OCI-LY7 (cell line): Measurements from ENCODE around the gene ZNF750. TPM values are rescaled to one million over a fixed set of nuclear protein-coding genes. Genes with fewer than 3 reads are reported as not detected.

Experiments
- BruUV-seq: library from RNA; stranded (reverse); fragments of 400-500 nt; replicated peaks from 2 replicates; lab custom pipeline; 2021; lab: Mats Ljungman, UMichigan
- CTCF ChIA-PET: fragments of 300-600 bp; sonication (Branson Sonifier 250); formaldehyde crosslinking; loops from one replicate; lab custom pipeline; 2022; ENCODE audit warnings: antibody characterized with exemption; ENCODE audit not compliant: unreplicated experiment; lab: Charles Lee
- POLR2A ChIA-PET: fragments of 300-600 bp; sonication (Branson Sonifier 250); formaldehyde crosslinking; loops from one replicate; lab custom pipeline; 2022; ENCODE audit warnings: antibody characterized with exemption; lab: Charles Lee
- DNase-seq: peaks from one replicate; pipeline ENCODE4 v3.0.0-alpha.2; 2015; ENCODE audit warnings: low spot score
- H2AFZ ChIP-seq: fragments of 200-600 bp; sonication (generic), shearing (Covaris generic); 2 replicates; pipeline ENCODE4 v1.6.1; 2014; ENCODE audit warnings: mild to moderate bottlenecking, antibody characterized with exemption, low read length, moderate library complexity
- H3K27ac ChIP-seq: fragments of 200-600 bp; sonication (generic); 2 replicates; pipeline ENCODE4 v1.5.1; 2014; ENCODE audit warnings: mixed run types, low read depth, mild to moderate bottlenecking, moderate library complexity, low read length, inconsistent platforms; ENCODE audit not compliant: poor library complexity, severe bottlenecking
- H3K36me3 ChIP-seq: fragments of 200-600 bp; sonication (generic); 2 replicates; pipeline ENCODE4 v1.6.1; 2014; ENCODE audit warnings: mild to moderate bottlenecking, antibody characterized with exemption, low read length, moderate library complexity, mixed read lengths; ENCODE audit not compliant: insufficient read depth
- H3K4me1 ChIP-seq: fragments of 200-600 bp; sonication (generic); 2 replicates; pipeline ENCODE4 v1.5.1; 2014; ENCODE audit warnings: mild to moderate bottlenecking, low read length; ENCODE audit not compliant: insufficient read depth, poor library complexity, severe bottlenecking
- H3K4me2 ChIP-seq: fragments of 200-600 bp; sonication (generic); 2 replicates; pipeline ENCODE4 v1.6.1; 2014; ENCODE audit warnings: mild to moderate bottlenecking, low read length
- H3K4me3 ChIP-seq: fragments of 200-600 bp; sonication (generic); 2 replicates; pipeline ENCODE4 v1.5.1; 2014; ENCODE audit warnings: mild to moderate bottlenecking, low read depth, low read length; ENCODE audit not compliant: poor library complexity, severe bottlenecking
- H3K79me2 ChIP-seq: fragments of 200-600 bp; sonication (generic); 2 replicates; pipeline ENCODE4 v1.6.1; 2016; ENCODE audit warnings: low read depth, mild to moderate bottlenecking, low read length, moderate library complexity, mixed read lengths; ENCODE audit not compliant: insufficient read depth
- H3K9me2 ChIP-seq: fragments of 200-600 bp; sonication (generic); 2 replicates; pipeline ENCODE4 v1.6.1; 2016; ENCODE audit warnings: mild to moderate bottlenecking, low read length, mixed read lengths; ENCODE audit not compliant: insufficient read depth
- H3K9me3 ChIP-seq: fragments of 200-600 bp; sonication (generic); 2 replicates; pipeline ENCODE4 v1.6.1; 2014; ENCODE audit warnings: mild to moderate bottlenecking, mixed run types, low read length, mixed read lengths
- H4K20me1 ChIP-seq: fragments of 200-600 bp; sonication (generic); 2 replicates; pipeline ENCODE4 v1.6.1; 2014; ENCODE audit warnings: mild to moderate bottlenecking, antibody characterized with exemption, low read length, moderate library complexity, mixed read lengths; ENCODE audit not compliant: insufficient read depth
- CTCF ChIP-seq: fragments of 200-600 bp; sonication (generic); conservative IDR thresholded peaks from 2 replicates; pipeline ENCODE4 v1.5.1; 2014; ENCODE audit warnings: mild to moderate bottlenecking, antibody characterized with exemption, low read length, moderate library complexity, mixed read lengths
- EZH2phosphoT487 ChIP-seq: fragments of 200-600 bp; sonication (generic); IDR thresholded peaks from 2 replicates; pipeline ENCODE4 v1.6.1; 2018; ENCODE audit warnings: low read depth, borderline replicate concordance, mild to moderate bottlenecking, mixed run types, antibody characterized with exemption, low read length, moderate library complexity, mixed read lengths
- intact Hi-C: fragments of 100-400 bp; cut with micrococcal nuclease; formaldehyde crosslinking; loops from one replicate; pipeline ENCODE4 v1.10.0; 2022; ENCODE audit not compliant: unreplicated experiment
- total RNA-seq, 2 experiments: library from RNA; depleted of rRNA in 1 of 2; stranded (reverse); fragments of >200 nt in 1 of 2; shearing (Covaris generic) in 1 of 2; gene quantifications; 2 replicates each; pipeline ENCODE4 v1.2.3, GENCODE V29; 2014 to 2022

The ZNF750 gene
- total RNA-seq, 2 experiments from 2014 or later = not detected

DNA sequence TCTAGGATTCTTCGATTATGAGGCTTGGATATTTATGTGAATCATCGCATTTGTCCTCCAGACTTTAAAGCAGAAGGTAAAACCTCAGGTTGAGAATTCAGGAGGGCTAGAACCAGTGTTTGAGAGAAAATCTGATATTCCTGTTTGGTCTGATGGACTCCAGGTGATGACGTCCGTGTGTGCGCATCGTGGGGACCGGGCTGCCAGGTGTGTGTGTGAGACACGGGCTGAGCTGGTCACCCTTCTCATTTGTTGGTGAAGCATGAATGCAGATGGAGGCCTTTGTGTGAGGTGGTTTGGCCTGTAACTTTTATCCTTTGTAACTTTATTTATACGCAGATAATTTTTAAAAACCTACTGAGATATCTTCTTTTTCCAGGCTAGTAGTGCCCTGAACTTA, 42.8 kb downstream of the ZNF750 start:
- Histone ChIP-seq H3K4me1 (no peaks in the 10 kb centered on the region), H3K4me2 (no peak overlapping the region), H3K79me2 (no peaks in the 10 kb centered on the region), H2AFZ (no peak overlapping the region), H3K4me3 (no peak overlapping the region), H4K20me1 (no peaks in the 10 kb centered on the region), H3K36me3 (peaks cover 61% of the 10 kb centered on the region), H3K27ac (no peak overlapping the region), H3K9me3 (no peaks in the 10 kb centered on the region), H3K9me2 (no peaks in the 10 kb centered on the region)
- ChIA-PET POLR2A (no interaction called here), CTCF (no interaction called here)
- TF ChIP-seq EZH2phosphoT487 (no peak), CTCF (no peak)
- DNase-seq = no peak
- intact Hi-C loops = no loop called here
- BruUV-seq = no TSS peak

DNA sequence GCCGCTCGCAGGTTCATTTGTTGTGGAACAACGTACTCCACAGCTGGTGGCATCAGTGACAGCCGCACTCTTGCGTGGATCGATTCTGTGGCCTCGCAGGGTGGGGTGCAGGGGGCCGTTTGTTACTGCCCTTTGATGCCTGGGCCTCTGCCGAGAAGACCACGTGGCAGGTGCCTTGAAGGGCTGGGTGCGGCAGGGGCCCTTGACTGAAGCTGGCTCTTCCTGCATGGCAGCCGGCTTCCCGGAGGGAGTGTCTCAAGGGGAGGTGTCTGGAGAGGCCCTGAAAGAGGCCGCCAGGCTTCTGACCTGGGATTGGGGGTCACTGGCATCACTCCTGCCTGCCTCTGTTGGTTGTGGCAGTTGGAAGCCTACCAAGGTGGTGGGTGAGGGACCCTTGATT, 44.2 kb downstream of the ZNF750 start:
- TF ChIP-seq CTCF = no peak
- no peak for TF ChIP-seq EZH2phosphoT487
- Histone ChIP-seq H3K27ac (no peak overlapping the region), H3K36me3 (peaks cover 54% of the 10 kb centered on the region), H3K9me2 (no peaks in the 10 kb centered on the region), H4K20me1 (no peaks in the 10 kb centered on the region), H3K79me2 (no peaks in the 10 kb centered on the region), H3K4me2 (no peak overlapping the region), H3K4me3 (no peak overlapping the region), H3K4me1 (no peaks in the 10 kb centered on the region), H3K9me3 (no peaks in the 10 kb centered on the region), H2AFZ (no peak overlapping the region)
- BruUV-seq = no TSS peak
- intact Hi-C loops = no loop called here
- POLR2A ChIA-PET = no interaction called here
- CTCF ChIA-PET = no interaction called here
- no peak for DNase-seq

DNA sequence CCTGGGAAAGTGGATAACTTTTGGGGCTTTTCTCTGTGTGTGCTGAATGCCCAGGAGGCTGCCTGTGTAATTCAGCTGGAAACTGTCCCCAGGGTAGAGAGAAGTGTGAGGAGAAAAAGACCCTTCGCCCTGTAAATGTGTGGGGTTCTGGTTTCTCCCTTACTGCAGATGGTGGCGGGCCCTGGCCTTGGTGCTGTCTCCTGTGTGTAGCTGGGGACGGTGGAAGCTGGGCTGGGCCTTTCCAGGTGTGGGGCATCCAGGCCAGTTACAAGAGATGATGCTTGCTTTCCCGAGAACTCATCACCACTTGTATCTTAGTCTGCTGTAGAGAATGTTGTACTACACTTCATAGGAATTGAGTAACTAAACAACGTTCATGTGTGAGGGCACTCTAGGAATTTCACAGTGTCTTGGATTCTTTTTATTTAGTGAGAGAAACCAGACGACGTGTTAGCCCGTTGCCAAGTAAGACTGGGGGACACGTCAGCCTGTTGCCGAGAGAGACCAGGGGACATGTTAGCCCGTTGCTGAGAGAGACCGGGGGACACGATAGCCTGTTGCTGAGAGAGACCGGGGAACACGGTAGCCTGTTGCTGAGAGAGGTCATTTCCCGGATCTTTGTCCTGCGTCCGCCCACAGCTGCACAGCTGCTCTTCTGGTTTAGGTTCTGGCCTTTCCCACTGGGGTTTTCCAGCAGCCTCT, 44.9 kb downstream of the ZNF750 start:
- POLR2A ChIA-PET = no interaction called here
- TF ChIP-seq EZH2phosphoT487 = no peak
- no peak for TF ChIP-seq CTCF
- Histone ChIP-seq H2AFZ (no peak overlapping the region), H4K20me1 (no peaks in the 10 kb centered on the region), H3K4me2 (no peak overlapping the region), H3K4me3 (no peak overlapping the region), H3K27ac (no peak overlapping the region), H3K36me3 (peaks cover 54% of the 10 kb centered on the region), H3K4me1 (no peaks in the 10 kb centered on the region), H3K9me3 (no peaks in the 10 kb centered on the region), H3K79me2 (no peaks in the 10 kb centered on the region), H3K9me2 (no peaks in the 10 kb centered on the region)
- CTCF ChIA-PET = no interaction called here
- DNase-seq = no peak
- no TSS peak for BruUV-seq
- intact Hi-C loops = no loop called here
